H1 (cell line): Measurements from ENCODE around the gene RNF187. TPM values are rescaled to one million over a fixed set of nuclear protein-coding genes. Genes with fewer than 3 reads are reported as not detected.

Experiments
- CTCF ChIA-PET: fragments of 300-600 bp; sonication (Branson Sonifier 250); formaldehyde crosslinking; loops from one replicate; lab custom pipeline; 2021; ENCODE audit not compliant: partially characterized antibody; lab: Charles Lee
- POLR2A ChIA-PET: fragments of 300-600 bp; sonication (Branson Sonifier 250); formaldehyde crosslinking; loops from one replicate; lab custom pipeline; 2021; ENCODE audit warnings: inconsistent platforms; ENCODE audit not compliant: partially characterized antibody; lab: Charles Lee
- DNase-seq, 2 experiments: peaks; one replicate each; pipeline versions ENCODE4 v3.0.0 to v3.0.0-alpha.2; 2010 to 2022; ENCODE audit warnings: low spot score in 2 of 2, low read depth in 1 of 2, mixed read lengths in 1 of 2
- FAIRE-seq: peaks from 2 replicates; lab custom pipeline; 2011; peaks lifted over from hg19 to GRCh38; lab: Jason Lieb, UNC
- H2AFZ ChIP-seq: 2 replicates; pipeline ENCODE4 v1.8.1; 2012; ENCODE audit warnings: low read length, inconsistent platforms
- H2AK5ac ChIP-seq: 2 replicates; pipeline ENCODE4 v1.6.1; 2013; ENCODE audit warnings: low read depth, low read length
- H2BK120ac ChIP-seq: replicated peaks from 2 replicates; pipeline ENCODE3; 2013; ENCODE audit warnings: low read depth, low read length, inconsistent platforms
- H2BK12ac ChIP-seq: 2 replicates; pipeline ENCODE4 v1.6.1; 2013; ENCODE audit warnings: low read depth, low read length
- H2BK15ac ChIP-seq: 2 replicates; pipeline ENCODE4 v1.6.1; 2013; ENCODE audit warnings: low read length
- H2BK20ac ChIP-seq: 2 replicates; pipeline ENCODE4 v1.6.1; 2013; ENCODE audit warnings: low read length
- H2BK5ac ChIP-seq: 2 replicates; pipeline ENCODE4 v1.6.1; 2013; ENCODE audit warnings: low read depth, low read length
- H3K14ac ChIP-seq: 2 replicates; pipeline ENCODE4 v1.6.1; 2013; ENCODE audit warnings: inconsistent platforms; ENCODE audit not compliant: insufficient read length
- H3K18ac ChIP-seq: 2 replicates; pipeline ENCODE4 v1.6.1; 2013; ENCODE audit warnings: low read length; ENCODE audit errors: extremely low read depth
- H3K23ac ChIP-seq: 2 replicates; pipeline ENCODE4 v1.6.1; 2013; ENCODE audit warnings: inconsistent platforms; ENCODE audit not compliant: insufficient read length
- H3K23me2 ChIP-seq: 2 replicates; pipeline ENCODE4 v1.6.1; 2013; ENCODE audit warnings: low read depth, low read length
- H3K27ac ChIP-seq: 2 replicates; pipeline ENCODE4 v1.6.1; 2011; ENCODE audit warnings: low read depth, low read length, inconsistent platforms
- H3K27me3 ChIP-seq, 4 experiments: replicated peaks in 1 of 4; 1 replicate in 1 of 4; 2 replicates in 3 of 4; pipeline versions ENCODE4 v1.6.1 to v1.8.1; 2011 to 2013; ENCODE audit warnings: low read length in 3 of 4, mild to moderate bottlenecking in 3 of 4, inconsistent platforms in 2 of 4, mixed read lengths in 2 of 4, moderate library complexity in 1 of 4; ENCODE audit not compliant: control insufficient read depth in 3 of 4, insufficient read depth in 3 of 4; ENCODE audit errors: extremely low read depth in 1 of 4
- H3K36me3 ChIP-seq, 4 experiments: 2 replicates each; pipeline versions ENCODE4 v1.6.1 to v1.8.1; 2011 to 2013; ENCODE audit warnings: mild to moderate bottlenecking in 4 of 4, low read length in 3 of 4, moderate library complexity in 2 of 4, control low read depth in 1 of 4, inconsistent platforms in 1 of 4; ENCODE audit not compliant: insufficient read depth in 4 of 4, control insufficient read depth in 2 of 4
- H3K4ac ChIP-seq: replicated peaks from 2 replicates; pipeline ENCODE3; 2013; ENCODE audit warnings: low read length, low read depth, mixed read lengths, inconsistent platforms; ENCODE audit not compliant: insufficient read length
- H3K4me1 ChIP-seq, 4 experiments: replicated peaks in 1 of 4; 1 replicate in 1 of 4; 2 replicates in 3 of 4; pipeline versions ENCODE4 v1.6.1 to v1.8.1; 2011 to 2013; ENCODE audit warnings: low read length in 3 of 4, inconsistent platforms in 2 of 4, mixed read lengths in 1 of 4; ENCODE audit not compliant: insufficient read depth in 4 of 4, control insufficient read depth in 3 of 4
- H3K4me2 ChIP-seq, 2 experiments: 2 replicates each; pipeline versions ENCODE4 v1.6.1 to v1.8.1; 2011 to 2013; ENCODE audit warnings: low read depth in 2 of 2, low read length in 2 of 2, control low read depth in 1 of 2, inconsistent platforms in 1 of 2, mild to moderate bottlenecking in 1 of 2; ENCODE audit not compliant: insufficient read depth in 1 of 2
- H3K4me3 ChIP-seq, 4 experiments: fragments of 200-600, 300-600 bp in 1 of 4; sonication (generic), shearing (Covaris generic), sonication (Bioruptor Twin) in 1 of 4; 2 replicates each; pipeline versions ENCODE4 v1.5.1 to v1.8.1; 2011 to 2016; ENCODE audit warnings: low read length in 4 of 4, low read depth in 3 of 4, control low read depth in 2 of 4, inconsistent platforms in 2 of 4, mild to moderate bottlenecking in 2 of 4, mixed read lengths in 1 of 4, moderate library complexity in 1 of 4; ENCODE audit not compliant: insufficient read depth in 2 of 4; ENCODE audit errors: extremely low read depth in 1 of 4
- H3K56ac ChIP-seq: replicated peaks from 2 replicates; pipeline ENCODE3; 2013; ENCODE audit warnings: low read depth, mild to moderate bottlenecking, mixed read lengths, low read length, inconsistent platforms; ENCODE audit not compliant: insufficient read length
- H3K79me1 ChIP-seq: 2 replicates; pipeline ENCODE4 v1.6.1; 2013; ENCODE audit warnings: low read depth, low read length, control low read depth
- H3K79me2 ChIP-seq, 2 experiments: 2 replicates each; pipeline versions ENCODE4 v1.6.1 to v1.8.1; 2012 to 2013; ENCODE audit warnings: low read length in 2 of 2, mild to moderate bottlenecking in 2 of 2, inconsistent platforms in 1 of 2; ENCODE audit not compliant: insufficient read depth in 2 of 2, control insufficient read depth in 1 of 2
- H3K9ac ChIP-seq, 4 experiments: replicated peaks in 1 of 4; 1 replicate in 1 of 4; 2 replicates in 3 of 4; pipeline versions ENCODE4 v1.6.1 to v1.8.1; 2011 to 2013; ENCODE audit warnings: low read depth in 3 of 4, low read length in 3 of 4, control low read depth in 2 of 4, mild to moderate bottlenecking in 2 of 4, moderate library complexity in 2 of 4, inconsistent platforms in 1 of 4; ENCODE audit errors: extremely low read depth in 1 of 4
- H3K9me3 ChIP-seq, 2 experiments: 2 replicates each; pipeline versions ENCODE4 v1.6.1 to v1.8.1; 2012 to 2013; ENCODE audit warnings: mild to moderate bottlenecking in 2 of 2, moderate library complexity in 2 of 2, control low read depth in 1 of 2, inconsistent platforms in 1 of 2, low read depth in 1 of 2, low read length in 1 of 2, mixed read lengths in 1 of 2; ENCODE audit not compliant: insufficient read depth in 2 of 2
- H4K20me1 ChIP-seq, 2 experiments: replicated peaks in 1 of 2; 2 replicates each; pipeline versions ENCODE3 to v1.8.1; 2011 to 2013; ENCODE audit warnings: inconsistent platforms in 2 of 2, low read length in 2 of 2, mild to moderate bottlenecking in 1 of 2; ENCODE audit not compliant: insufficient read depth in 2 of 2, control insufficient read depth in 1 of 2
- H4K5ac ChIP-seq: 2 replicates; pipeline ENCODE4 v1.6.1; 2013; ENCODE audit warnings: low read length, low read depth, mixed read lengths, inconsistent platforms; ENCODE audit not compliant: insufficient read length
- H4K8ac ChIP-seq: 2 replicates; pipeline ENCODE4 v1.8.0; 2013; ENCODE audit warnings: mild to moderate bottlenecking, moderate library complexity, low read length, inconsistent platforms; ENCODE audit not compliant: insufficient read depth; ENCODE audit errors: extremely low read depth
- H4K91ac ChIP-seq: replicated peaks from 2 replicates; pipeline ENCODE3; 2013; ENCODE audit warnings: low read length, mixed read lengths, inconsistent platforms; ENCODE audit not compliant: insufficient read length
- CHD2 ChIP-seq: IDR thresholded peaks from 2 replicates; pipeline ENCODE4 v1.6.1; 2012; ENCODE audit warnings: low read length, improper control_type of control experiment
- CTBP2 ChIP-seq: IDR thresholded peaks from 2 replicates; pipeline ENCODE4 v1.7.0; 2011; ENCODE audit warnings: borderline replicate concordance, mild to moderate bottlenecking, moderate library complexity, mixed read lengths, low read length; ENCODE audit not compliant: insufficient read depth, insufficient read length
- EP300 ChIP-seq, 2 experiments: IDR thresholded peaks; 1 replicate in 1 of 2; 2 replicates in 1 of 2; pipeline ENCODE4 v1.6.1; 2011 to 2012; ENCODE audit warnings: low read depth in 2 of 2, low read length in 2 of 2, mild to moderate bottlenecking in 2 of 2, borderline replicate concordance in 1 of 2, inconsistent platforms in 1 of 2, moderate library complexity in 1 of 2
- GABPA ChIP-seq: IDR thresholded peaks from 2 replicates; pipeline ENCODE4 v1.6.1; 2011; ENCODE audit warnings: mild to moderate bottlenecking, low read length, moderate library complexity, borderline replicate concordance; ENCODE audit not compliant: insufficient read depth
- GTF2F1 ChIP-seq: IDR thresholded peaks from 2 replicates; pipeline ENCODE4 v1.6.1; 2012; ENCODE audit warnings: low read depth, low read length, improper control_type of control experiment, borderline replicate concordance
- RAD21 ChIP-seq, 2 experiments: IDR thresholded peaks in 1 of 2; conservative IDR thresholded peaks in 1 of 2; 2 replicates each; pipeline ENCODE4 v1.6.1; 2011; ENCODE audit warnings: low read depth in 2 of 2, low read length in 2 of 2, improper control_type of control experiment in 1 of 2, inconsistent platforms in 1 of 2, mild to moderate bottlenecking in 1 of 2, moderate library complexity in 1 of 2
- RXRA ChIP-seq: IDR thresholded peaks from 2 replicates; pipeline ENCODE4 v1.6.1; 2011; ENCODE audit warnings: low read depth, mild to moderate bottlenecking, low read length, moderate library complexity; ENCODE audit not compliant: insufficient read depth
- SUZ12 ChIP-seq: fragments of 200-600 bp; sonication (generic); IDR thresholded peaks from 2 replicates; pipeline ENCODE4 v1.6.1; 2012; ENCODE audit warnings: mild to moderate bottlenecking, inconsistent platforms, low read length, moderate library complexity, mixed read lengths
- WGBS, 2 experiments: shearing (Covaris generic) in 1 of 2; methylation state at CpG; one replicate each; pipeline versions ENCODE4 v1.1.6 to v1.1.7; 2013 to 2015; ENCODE audit warnings: low lambda C conversion rate in 2 of 2, mixed read lengths in 2 of 2, inconsistent platforms in 1 of 2, low coverage in 1 of 2, missing lambda C conversion rate in 1 of 2; ENCODE audit not compliant: insufficient replicate concordance in 2 of 2, insufficient coverage in 1 of 2, insufficient read length in 1 of 2; ENCODE audit errors: extremely low coverage in 1 of 2, missing lambda C conversion rate in 1 of 2; 5-methylcytosine and 5-hydroxymethylcytosine counted together
- polyA plus RNA-seq, 7 experiments: library from polyadenylated mRNA; depleted of rRNA in 3 of 7; stranded (reverse) in 5 of 7; unstranded in 2 of 7; fragments of >200 nt in 5 of 7; fragments of 200-250 nt in 2 of 7; gene quantifications; 1 replicate in 5 of 7; 2 replicates in 1 of 7; 4 replicates in 1 of 7; pipeline versions ENCODE4 v1.2.1 to v1.2.3, GENCODE V29; 2011 to 2013; ENCODE audit warnings: missing spikeins in 2 of 7, mixed read lengths in 2 of 7
- total RNA-seq: library from RNA; stranded (reverse); fragmentation: NEBNext Ultra II Directional; extraction: Animal tissue kit (Norgen Biotek cat#: 25700); gene quantifications from 2 replicates; pipeline ENCODE4 v1.2.1, GENCODE V29; 2021
- TF ChIP-seq, protein P1 (sequence below), 3 experiments: IDR thresholded peaks; 1 replicate in 2 of 3; 2 replicates in 1 of 3; pipeline versions ENCODE4 v1.5.1 to v1.6.1; 2011; ENCODE audit warnings: low read length in 3 of 3, mild to moderate bottlenecking in 3 of 3, inconsistent platforms in 2 of 3, low read depth in 1 of 3, moderate library complexity in 1 of 3; ENCODE audit not compliant: insufficient read depth in 1 of 3; ENCODE audit errors: control extremely low read depth in 1 of 3

Gene RNF187
- total and polyA plus RNA-seq, 2 of the 8 experiments (the other 6 are each of a cell fraction or from before 2014, with no cell fraction given), result 47.0 to 113 TPM

GRCh38 chr1:228455715-228456114 lies 31.5 kb upstream of the RNF187 start:
- Histone ChIP-seq H3K9ac (no peak overlapping the region; a peak in 1 of 7 replicates), H3K23me2 (peaks cover 7% of the 10 kb centered on the region), H3K36me3 (peaks cover 0 to 2% (median 0%) of the 10 kb centered on the region in 4 experiments; a peak in 1 of 8 replicates), H3K18ac (no peak overlapping the region), H2AK5ac (no peak overlapping the region), H3K56ac (no peak overlapping the region), H4K8ac (no peak overlapping the region), H3K4me1 (peaks cover 0 to 2% (median 0%) of the 10 kb centered on the region in 4 experiments; a peak in 2 of 7 replicates), H2BK15ac (no peak overlapping the region), H3K79me1 (0 out of 2 replicates have a peak, but pooled peaks cover 2% of the 10 kb centered on the region), H4K5ac (no peak overlapping the region), H2BK5ac (no peak overlapping the region), H3K27ac (no peak overlapping the region), H2BK120ac (no peak overlapping the region), H2BK12ac (no peak overlapping the region), H4K20me1 (peaks cover 0 to 15% of the 10 kb centered on the region in 2 experiments), H3K4ac (no peak overlapping the region), H3K4me2 (peak overlapping the region; percentile 94 to 96), H3K79me2 (peaks cover 0 to 19% of the 10 kb centered on the region in 2 experiments; a peak in 2 of 4 replicates), H3K9me3 (no peaks in the 10 kb centered on the region), H3K14ac (no peak overlapping the region), H2AFZ (no peak overlapping the region), H3K23ac (no peak overlapping the region), H4K91ac (no peak overlapping the region), H2BK20ac (no peak overlapping the region), H3K4me3 (peak overlapping the region in 3 of 4 experiments; percentile 63 to 90 (median 84); a peak in 6 of 8 replicates), H3K27me3 (no peaks in the 10 kb centered on the region)
- CTCF ChIA-PET, result interaction anchor here (0.6 to 8.9 kb wide), 11 partner anchors 9 to 450 kb away, joined by 3 to 117 read pairs (median 6); no protein-coding TSS in a partner anchor
- no peak for DNase-seq
- WGBS, 2 experiments, result 46% methylated on average over 1 of the region's 1 CpG; no CpG with 5 or more reads in 1 of the 2 experiments
- POLR2A ChIA-PET, result interaction anchor here (1.2 to 14.5 kb wide), 11 partner anchors 9 to 79 kb away, joined by 3 to 232 read pairs (median 8); partner anchors contain the start of genes RNF187 and TRIM11
- no peak for FAIRE-seq
- TF ChIP-seq, protein P1, sequence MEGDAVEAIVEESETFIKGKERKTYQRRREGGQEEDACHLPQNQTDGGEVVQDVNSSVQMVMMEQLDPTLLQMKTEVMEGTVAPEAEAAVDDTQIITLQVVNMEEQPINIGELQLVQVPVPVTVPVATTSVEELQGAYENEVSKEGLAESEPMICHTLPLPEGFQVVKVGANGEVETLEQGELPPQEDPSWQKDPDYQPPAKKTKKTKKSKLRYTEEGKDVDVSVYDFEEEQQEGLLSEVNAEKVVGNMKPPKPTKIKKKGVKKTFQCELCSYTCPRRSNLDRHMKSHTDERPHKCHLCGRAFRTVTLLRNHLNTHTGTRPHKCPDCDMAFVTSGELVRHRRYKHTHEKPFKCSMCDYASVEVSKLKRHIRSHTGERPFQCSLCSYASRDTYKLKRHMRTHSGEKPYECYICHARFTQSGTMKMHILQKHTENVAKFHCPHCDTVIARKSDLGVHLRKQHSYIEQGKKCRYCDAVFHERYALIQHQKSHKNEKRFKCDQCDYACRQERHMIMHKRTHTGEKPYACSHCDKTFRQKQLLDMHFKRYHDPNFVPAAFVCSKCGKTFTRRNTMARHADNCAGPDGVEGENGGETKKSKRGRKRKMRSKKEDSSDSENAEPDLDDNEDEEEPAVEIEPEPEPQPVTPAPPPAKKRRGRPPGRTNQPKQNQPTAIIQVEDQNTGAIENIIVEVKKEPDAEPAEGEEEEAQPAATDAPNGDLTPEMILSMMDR (IDR thresholded peaks at IDR 0.05; ENCODE audit: control extremely low read depth in 1 of 3, insufficient read depth in 1 of 3, low read depth in 1 of 3, low read length in 3 of 3), result peak in 1 of 3 experiments; percentile 12; a peak in 1 of 4 replicates
- TF ChIP-seq GTF2F1, result no peak
- TF ChIP-seq GABPA, result no peak
- TF ChIP-seq CTBP2, result no peak
- no peak for TF ChIP-seq RXRA
- no peak for TF ChIP-seq SUZ12
- peak in 1 of 2 experiments; percentile 18; a peak in 2 of 4 replicates for TF ChIP-seq RAD21 (IDR thresholded peaks at IDR 0.05 in 1 of 2, conservative IDR thresholded peaks at IDR 0.05 in 1 of 2; ENCODE audit: low read depth in 2 of 2, low read length in 2 of 2)
- no peak for TF ChIP-seq EP300 (IDR thresholded peaks at IDR 0.05; ENCODE audit: borderline replicate concordance in 1 of 2, low read depth in 2 of 2, low read length in 2 of 2)
- TF ChIP-seq CHD2, result no peak
